Smooth muscle cell of trachea (primary cell): ENCODE data around the gene CYTH1. TPM values are rescaled to one million over a fixed set of nuclear protein-coding genes. Genes with fewer than 3 reads are reported as not detected.

ENCODE experiments used
- total RNA-seq: library from RNA; depleted of rRNA; stranded (reverse); fragments of >200 nt; gene quantifications from 2 replicates; pipeline ENCODE4 v1.2.1, GENCODE V29; 2014

Gene CYTH1
- total RNA-seq: 13.4 and 17.5 TPM in 2 replicates

GRCh38 chr17:78781893-78782304, at the start of gene CYTH1:
CYTH1 (minus strand) TSS chr17:78782273; CDS start chr17:78782223, 50 bp downstream.

Other genes starting within 250 kb of the CYTH1 start
- gene DNAH17, start 204.9 kb downstream of the CYTH1 start, total RNA-seq: 0.15 TPM in 1 of 2 replicates, not detected in the other
- 17.7 and 28.4 TPM in 2 replicates for gene USP36, start 58.5 kb upstream of the CYTH1 start, total RNA-seq
- gene CEP295NL, start 120.9 kb upstream of the CYTH1 start, total RNA-seq: 4.6 and 6.8 TPM in 2 replicates
- gene TIMP2, start 143.1 kb upstream of the CYTH1 start, total RNA-seq: 176 and 207 TPM in 2 replicates
- gene LGALS3BP, start 197.7 kb upstream of the CYTH1 start, total RNA-seq: 282 and 636 TPM in 2 replicates
- 60.9 and 105 TPM in 2 replicates for gene CANT1, start 227.5 kb upstream of the CYTH1 start, total RNA-seq
- gene C1QTNF1, start 241.9 kb upstream of the CYTH1 start, total RNA-seq: 6.3 and 79.2 TPM in 2 replicates